HG03039 (cell line): Measurements from ENCODE around the gene PCED1B.
A peak's percentile ranks its signal among the peaks of the same experiment; 100 is the strongest.
"Not testable (repeated sequence)": the region's sequence is repeated elsewhere in the genome, so short reads cannot be mapped to it uniquely, and the experiment has no call there.

Experiments
- ATAC-seq: cut with Tn5 transposase; IDR thresholded peaks from one replicate; pipeline ENCODE4 v1.9.1; 2021; ENCODE audit warnings: mild to moderate bottlenecking, moderate library complexity; ENCODE audit not compliant: unreplicated experiment

Gene PCED1B

DNA sequence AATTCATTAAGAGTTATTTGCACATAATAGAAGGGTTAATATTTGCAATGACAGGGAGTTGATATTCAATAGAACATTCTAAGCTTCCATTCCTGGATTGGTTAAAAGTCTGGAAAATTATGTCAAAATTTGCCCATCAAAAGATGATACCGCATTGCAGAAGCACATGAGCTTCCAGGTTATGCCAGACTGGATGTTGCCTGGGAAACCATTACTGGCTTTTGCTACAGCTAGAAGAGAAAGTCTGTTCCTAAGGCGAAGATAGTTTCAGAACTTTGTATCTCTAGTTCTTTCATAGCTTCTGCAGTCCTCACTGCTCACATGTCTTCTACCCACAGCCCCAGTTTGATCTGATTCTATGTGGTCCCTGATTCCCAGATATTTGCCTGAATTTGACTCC is 122.8 kb downstream of the PCED1B start:
- ATAC-seq: no peak

GRCh38 chr12:47205532-47206449 is 126.4 kb downstream of the PCED1B start:
- no peak for ATAC-seq

- ATAC-seq: no peak
Observed at GRCh38 chr12:47206450-47207339, 127.3 kb downstream of the PCED1B start.

DNA sequence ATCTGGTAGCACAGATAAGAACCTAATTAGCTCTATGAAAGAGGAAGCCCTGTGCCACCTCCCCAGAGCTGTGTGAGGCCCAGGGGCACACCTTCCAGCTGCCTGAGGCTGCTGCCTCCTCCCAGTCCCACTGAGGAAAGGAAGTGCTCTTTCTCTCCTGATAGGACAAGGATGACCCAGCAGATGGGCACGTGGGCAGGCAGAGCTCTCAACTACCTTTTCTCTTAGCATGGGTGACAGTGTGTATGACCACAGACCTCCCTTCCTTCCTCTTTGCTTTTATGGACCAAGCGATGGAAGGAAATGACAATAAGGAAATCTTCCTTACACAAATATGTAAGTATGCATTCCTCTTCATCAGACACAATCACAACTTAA is 127.9 kb downstream of the PCED1B start:
- peak; percentile 48 for ATAC-seq

DNA sequence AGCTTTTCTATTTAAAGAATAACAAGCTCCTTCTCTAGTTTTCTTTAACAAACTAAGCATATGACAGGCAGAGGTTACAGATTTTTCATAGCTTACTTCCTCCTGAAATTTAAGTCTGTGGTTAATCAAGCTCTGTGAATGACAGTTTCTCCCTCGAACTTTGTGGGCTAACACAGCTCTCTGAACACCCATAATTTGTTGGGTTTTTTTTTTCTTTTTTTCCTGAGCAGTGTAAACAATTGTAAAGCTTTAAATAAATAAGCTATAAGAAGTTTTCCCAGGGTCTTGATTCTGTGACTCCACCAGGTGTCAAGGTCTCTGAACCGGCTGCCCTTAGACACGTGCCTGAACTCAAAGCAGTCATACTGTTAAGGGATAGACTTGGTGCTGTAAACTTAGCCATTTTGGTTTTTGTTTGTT is 128.4 kb downstream of the PCED1B start:
- peak; percentile 59 for ATAC-seq

DNA sequence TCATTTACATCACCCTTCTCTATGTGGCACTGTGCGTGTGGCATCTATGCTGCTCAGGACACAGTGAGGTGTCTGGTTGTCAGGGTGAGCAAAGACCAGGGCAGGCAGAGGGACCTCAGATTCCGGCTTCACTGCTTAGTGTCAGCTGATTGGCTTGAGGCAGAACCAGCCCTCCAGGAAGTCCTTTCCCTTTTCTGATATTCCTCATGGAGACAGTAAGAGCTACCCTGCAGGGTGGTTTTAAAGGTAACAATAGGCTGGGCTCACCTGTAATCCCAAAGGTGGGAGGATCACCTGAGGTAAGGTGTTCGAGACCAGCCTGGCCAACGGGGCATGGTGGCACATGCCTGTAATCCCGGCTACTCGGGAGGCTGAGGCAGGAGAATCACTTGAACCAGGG is 129.6 kb downstream of the PCED1B start:
- ATAC-seq: no peak

DNA sequence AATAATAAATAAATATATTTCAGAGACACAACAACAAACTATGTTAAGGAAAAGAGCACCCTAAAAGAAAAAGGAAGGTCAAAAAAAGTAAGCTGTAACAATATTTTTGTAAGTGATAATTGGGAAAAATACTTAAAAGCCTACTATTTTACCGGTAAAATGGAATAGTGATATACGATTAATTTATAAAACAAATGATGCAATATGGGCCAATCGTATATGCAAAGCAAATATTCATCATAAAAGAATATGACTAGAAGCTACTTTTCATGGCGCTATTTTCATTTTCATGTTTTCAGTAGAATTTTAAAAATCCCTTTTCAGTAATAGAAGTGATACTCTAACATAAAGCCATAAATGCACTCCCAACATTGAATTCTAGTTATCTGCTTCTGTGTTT is 131.4 kb downstream of the PCED1B start:
- no peak for ATAC-seq

- ATAC-seq: no peak
Observed at GRCh38 chr12:47212701-47213039, 133.2 kb downstream of the PCED1B start.

DNA sequence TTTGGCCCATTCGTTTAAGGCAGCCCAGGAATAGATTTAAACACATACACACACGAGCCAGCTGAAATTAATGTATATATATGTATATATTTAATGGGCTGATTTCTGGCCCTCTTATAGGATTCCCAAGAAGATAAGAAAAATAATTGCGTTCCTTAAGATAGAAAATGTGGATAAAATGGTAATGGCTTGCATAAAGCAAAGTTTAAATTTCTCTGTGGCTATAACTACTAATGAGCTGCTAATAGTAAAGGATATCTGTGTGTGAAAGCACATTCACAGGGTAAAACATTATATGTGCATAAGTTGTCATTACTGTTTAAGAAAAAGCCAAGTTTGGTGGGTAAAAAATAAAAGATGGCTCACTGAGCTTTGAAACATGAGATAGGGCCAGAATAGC is 134.0 kb downstream of the PCED1B start:
- ATAC-seq: no peak

DNA sequence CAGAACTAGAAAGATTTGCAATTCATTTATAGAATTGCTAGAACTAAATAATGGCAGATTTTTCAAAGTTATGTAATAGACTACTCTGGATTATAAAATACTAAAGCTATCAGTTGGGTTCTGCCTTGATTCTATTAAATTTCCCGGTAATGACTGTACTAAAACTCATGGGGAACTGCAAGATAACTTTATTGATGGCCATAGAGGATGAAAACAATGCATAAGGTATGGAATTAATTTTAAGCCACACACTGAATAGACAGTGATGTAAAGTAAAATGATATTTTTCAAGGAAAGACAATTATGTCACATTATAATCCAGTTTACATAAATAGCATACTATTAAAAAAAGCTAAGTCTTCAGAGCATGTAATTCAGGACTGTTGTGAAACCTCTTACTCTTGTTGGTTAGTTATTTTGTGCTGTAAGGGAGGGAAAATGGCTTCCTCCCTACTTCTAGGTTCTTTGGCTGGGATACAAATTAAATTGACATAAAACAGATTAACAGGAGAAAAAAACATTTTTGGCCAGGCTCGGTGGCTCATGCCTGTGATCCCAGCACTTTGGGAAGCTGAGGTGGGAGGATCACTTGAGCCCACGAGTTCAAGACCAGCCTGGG is 134.7 kb downstream of the PCED1B start:
- no peak for ATAC-seq

GRCh38 chr12:47214771-47215170 is 135.3 kb downstream of the PCED1B start:
- no peak for ATAC-seq

GRCh38 chr12:47216150-47216677 is 136.8 kb downstream of the PCED1B start:
- no peak for ATAC-seq

DNA sequence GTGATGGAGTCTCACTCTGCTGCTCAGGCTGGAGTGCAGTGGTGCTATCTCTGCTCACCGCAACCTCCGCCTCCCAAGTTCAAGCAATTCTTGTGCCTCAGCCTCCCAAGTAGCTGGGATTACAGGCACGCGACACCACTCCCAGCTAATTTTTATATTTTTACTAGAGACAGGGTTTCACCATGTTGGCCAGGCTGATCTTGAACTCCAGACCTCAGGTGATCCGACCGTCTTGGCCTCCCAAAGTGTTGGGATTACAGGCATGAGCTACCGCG is 138.1 kb downstream of the PCED1B start:
- ATAC-seq: not testable (repeated sequence)

DNA sequence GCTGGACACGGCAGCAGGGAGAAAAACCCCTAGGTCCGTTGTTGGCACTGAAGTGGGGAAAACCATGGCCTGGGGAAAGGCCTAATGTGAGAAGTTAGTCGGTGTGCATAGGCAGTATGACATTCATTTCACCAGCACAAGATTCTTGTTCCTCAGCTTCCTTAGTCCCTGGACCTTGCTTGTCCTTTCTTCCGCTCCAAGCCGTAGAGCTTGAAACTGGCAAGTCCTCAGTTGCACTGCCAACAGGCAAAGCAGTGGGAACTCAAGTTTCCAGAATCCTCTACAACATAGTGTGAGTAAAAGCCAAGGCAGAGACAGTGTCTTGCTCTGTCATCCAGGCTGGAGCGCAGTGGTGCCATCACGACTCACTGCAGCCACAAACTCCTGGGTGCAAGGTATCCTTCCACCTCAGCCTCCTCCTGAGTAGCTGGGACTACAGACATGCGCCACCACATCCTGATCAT is 138.8 kb downstream of the PCED1B start:
- peak; percentile 36 for ATAC-seq

DNA sequence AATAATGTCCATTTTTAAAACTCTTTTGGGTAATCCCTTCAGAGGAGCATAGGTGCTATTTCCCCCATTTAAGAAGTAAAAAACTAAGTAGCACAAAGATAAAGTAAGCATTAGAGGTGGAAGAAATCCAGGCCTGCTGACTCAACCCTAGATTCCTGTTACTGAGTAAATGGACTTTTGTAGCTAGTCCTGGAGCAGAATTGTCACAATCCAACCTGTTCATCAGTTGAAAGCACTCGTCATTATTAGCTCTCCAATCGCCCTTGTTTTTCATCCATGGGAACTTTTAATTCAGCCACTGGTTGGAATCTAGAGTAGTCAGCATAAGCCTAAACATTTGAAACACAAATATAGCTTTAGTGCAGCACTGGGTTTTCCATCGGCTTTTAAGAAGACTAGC is 139.8 kb downstream of the PCED1B start:
- ATAC-seq: no peak

DNA sequence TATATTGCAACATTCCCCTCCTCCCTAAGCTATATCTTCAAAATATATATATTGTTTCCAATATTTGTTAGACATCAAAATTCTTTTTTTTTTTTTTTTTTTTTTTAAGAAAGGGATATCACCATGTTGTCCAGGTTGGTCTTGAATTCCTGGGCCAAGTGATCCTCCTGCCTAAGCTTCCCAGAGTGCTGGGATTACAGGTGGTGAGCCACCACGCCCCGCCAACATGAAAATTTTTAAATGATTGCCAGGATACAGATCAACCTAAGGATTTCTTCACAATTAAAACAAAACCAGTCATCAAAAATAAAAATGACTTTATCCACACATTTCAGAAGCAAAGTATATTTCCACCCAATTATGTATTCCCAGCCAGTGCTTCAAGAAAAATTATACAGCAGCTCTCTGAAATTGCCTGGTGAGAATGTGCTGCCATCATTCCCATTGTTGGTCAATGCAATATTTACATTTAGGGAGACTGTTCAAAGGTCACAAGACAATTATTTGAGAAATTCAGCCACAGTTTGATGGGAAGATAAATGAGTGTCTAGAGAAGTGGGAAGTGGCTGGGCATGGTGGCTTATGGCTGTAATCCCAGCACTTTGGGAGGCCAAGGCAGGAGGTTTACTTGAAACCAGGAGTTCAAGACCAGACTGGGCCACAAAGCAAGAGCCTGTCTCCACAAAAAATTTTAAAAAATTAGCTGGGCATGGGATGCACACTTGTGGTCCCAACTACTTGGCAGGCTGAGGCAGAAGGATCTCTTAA is 142.0 kb downstream of the PCED1B start:
- no peak for ATAC-seq

GRCh38 chr12:47222520-47223030 is 143.2 kb downstream of the PCED1B start:
- ATAC-seq: no peak

- ATAC-seq: no peak
Observed at GRCh38 chr12:47223031-47223847, 143.8 kb downstream of the PCED1B start.

DNA sequence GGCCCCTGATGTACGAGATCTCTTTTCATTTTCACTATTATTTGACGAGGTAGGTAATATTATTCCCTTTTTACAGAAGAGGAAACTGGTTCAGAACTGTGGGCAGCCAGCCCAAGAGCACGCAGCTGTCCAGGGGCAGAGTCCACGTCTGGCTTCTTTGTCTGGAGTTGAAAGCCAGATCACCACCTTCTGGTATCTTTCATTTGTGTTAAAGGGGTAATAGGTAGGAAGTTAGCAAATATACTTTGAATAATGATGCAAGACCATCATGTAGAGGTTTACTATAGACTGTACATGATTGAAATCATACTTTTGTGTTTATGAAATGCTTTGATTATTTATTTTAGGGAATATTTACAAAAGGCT is 144.4 kb downstream of the PCED1B start:
- no peak for ATAC-seq
